Measurements from ENCODE around the gene MAD1L1.

Gene MAD1L1

DNA sequence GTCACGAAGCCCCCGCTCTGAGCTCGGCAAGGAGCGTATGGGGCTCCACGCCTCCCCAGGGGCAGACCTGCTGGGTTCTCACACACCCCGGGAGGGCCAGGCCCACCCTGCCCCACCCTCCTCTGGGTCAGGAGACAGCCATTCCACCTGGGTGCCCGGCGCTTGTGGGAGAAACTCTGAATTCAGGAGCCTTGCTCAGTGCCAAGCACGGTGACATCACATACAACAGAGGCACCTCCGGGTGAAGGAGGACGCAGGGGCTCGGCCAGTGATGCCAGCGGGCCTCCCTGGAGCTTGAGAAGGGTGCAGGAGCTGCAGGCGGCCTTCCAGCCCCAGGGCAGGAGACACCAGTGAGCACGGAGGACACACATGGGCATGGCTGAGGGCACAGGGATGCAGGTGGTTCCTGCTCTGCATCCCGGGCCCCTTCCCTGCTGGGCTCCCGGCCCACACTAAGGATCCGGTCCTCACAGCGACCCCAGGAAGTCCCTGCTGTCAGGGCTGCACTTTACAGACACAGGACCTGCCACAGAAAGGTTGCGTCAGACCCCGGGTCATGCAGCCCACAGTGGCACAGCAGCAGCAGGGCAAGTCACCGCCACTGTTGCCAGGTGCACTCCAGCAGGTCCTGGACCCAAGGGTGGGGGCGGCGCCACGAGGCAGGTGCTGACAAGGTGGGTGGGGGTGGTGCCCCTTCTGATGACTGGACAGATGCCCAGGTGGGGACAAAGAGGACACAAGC lies 108.0 kb downstream of the MAD1L1 start:
- TF ChIP-seq GATA3 (IDR thresholded peaks at IDR 0.05; ENCODE audit: low read depth, low read length) (no peak), GATA2 (IDR thresholded peaks at IDR 0.05; ENCODE audit: low read depth, low read length) (no peak)

DNA sequence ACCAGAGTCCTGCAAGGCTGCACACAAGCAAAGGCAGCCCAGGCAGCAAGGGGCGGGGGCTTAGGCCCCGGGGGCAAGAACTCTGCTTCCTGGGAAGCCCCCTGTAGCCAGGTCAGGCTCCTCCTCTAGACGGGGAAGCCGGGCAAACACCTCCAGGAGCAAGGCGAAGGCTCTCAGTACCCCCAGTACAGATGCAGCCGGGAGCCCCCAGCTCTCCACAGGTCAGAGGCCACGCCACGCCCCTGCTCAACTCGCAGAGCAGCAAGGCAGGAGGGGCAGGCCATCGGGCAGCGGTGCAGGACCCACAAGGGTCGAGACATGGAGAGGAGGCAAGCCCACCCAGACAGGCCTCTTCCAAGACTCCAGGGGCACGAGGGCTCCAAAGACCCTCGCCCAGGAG lies 108.8 kb downstream of the MAD1L1 start:
- no peak for TF ChIP-seq GATA3 (IDR thresholded peaks at IDR 0.05; ENCODE audit: low read depth, low read length)
- no peak for TF ChIP-seq GATA2 (IDR thresholded peaks at IDR 0.05; ENCODE audit: low read depth, low read length)

DNA sequence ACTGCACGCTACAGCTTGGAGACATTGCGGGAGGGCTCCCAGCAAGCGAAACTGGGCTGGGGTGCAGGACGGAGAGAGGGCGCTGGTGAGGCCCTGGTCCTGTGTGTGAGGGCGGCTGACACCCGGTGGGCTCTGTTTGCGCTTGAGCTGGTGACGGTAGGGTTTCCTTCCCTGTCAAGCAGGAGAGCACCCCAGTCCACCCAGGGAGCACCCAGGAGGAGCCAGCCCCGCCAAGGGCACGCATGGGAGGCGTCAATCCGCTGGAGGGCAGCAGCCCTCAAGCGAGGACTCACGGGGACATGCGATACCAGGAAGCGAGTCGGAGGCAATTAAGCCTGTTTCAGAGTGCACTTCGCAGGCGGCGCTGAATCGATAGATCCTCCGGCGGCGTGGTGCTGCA lies 109.4 kb downstream of the MAD1L1 start:
- TF ChIP-seq GATA2 (IDR thresholded peaks at IDR 0.05; ENCODE audit: low read depth, low read length) (no peak), GATA3 (IDR thresholded peaks at IDR 0.05; ENCODE audit: low read depth, low read length) (no peak)

DNA sequence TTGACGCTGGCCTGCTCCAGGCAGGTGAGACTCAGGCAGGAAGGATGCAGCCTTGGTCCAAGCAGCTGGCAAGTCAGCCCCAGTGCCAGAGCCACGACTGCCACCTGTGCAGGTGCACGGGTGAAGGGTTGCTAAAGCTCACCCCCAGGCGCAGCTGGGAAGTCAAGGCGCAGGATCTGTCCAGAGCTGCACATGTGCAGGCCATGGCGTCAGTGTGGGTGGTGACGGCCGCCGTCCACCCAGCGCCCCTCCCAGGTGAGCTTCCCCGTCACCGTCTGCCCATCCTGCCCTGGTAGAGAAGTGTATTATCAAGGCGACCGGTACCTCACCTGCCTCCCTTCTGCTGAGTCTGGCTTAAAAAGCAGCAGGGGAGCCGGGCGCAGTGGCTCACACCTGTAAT lies 110.1 kb downstream of the MAD1L1 start:
- TF ChIP-seq GATA3 (IDR thresholded peaks at IDR 0.05; ENCODE audit: low read depth, low read length) (no peak), GATA2 (IDR thresholded peaks at IDR 0.05; ENCODE audit: low read depth, low read length) (no peak)

DNA sequence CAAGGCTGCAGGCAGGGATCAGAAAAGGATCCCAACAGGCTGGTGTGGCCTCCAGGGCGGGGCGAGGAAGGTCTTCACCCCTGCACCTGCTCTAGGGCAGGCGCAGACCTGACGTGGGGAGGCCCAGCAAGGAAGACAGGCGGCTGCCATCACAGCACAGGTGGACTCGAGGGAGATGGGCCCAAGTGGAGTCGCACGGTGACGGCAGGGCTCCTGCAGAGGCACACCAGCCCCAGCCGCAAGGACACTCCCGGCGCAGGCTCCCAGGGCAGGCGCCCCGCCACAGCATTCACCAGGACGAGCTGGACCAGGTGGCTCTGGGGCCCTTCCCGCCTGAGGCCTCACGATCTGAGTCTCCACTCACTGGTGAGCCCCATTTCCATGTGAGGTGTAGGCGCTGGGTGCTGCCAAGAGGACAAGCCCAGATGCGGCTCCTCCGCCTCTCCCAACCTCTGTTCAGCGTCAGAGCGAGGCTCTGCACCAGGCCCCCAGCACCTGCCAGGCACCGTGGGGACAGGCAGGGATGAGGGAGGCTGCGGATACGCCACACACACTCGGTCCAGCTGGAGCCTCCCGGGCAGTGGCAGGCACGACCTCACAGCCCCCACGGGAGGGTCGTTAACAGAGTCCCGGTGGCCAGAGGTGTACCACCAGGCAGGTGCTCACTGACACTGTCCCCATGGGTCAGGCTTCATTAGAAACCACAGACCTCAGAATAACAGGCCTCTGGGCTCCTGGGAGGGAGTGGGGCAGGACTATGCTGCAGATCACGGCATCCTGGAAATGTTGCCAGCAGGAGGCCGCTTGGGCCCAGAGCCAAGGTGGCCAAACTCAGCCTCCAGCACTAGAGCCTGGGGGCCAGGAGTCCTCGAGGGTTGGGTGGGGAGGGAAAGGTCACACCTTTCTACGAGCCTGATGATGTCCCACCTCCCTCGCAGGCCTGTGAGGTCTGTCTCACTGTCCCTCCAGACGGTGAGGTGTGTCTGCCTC lies 111.6 kb downstream of the MAD1L1 start:
- TF ChIP-seq GATA2 (IDR thresholded peaks at IDR 0.05; ENCODE audit: low read depth, low read length) (no peak), GATA3 (IDR thresholded peaks at IDR 0.05; ENCODE audit: low read depth, low read length) (no peak)

DNA sequence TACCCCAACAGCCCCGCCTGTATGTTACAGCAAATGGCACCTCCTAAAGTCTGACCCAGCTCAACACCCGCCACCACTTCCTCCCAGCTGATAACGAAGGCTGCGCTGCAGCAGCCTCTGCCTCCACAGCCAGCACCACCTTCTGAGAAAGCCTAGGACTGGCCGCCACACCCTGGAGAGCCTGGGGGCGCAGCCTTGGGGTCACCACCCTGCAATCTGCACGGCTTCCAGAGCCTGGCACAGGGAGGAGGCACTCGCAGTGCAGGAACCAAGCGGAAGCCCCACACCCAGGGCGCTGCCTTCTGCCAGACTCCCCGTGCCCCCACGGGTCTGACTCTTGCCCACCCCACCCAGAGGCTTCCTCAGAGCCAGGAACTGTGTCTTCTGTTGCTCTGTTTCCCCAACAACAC lies 112.5 kb downstream of the MAD1L1 start:
- TF ChIP-seq GATA3 (IDR thresholded peaks at IDR 0.05; ENCODE audit: low read depth, low read length): no peak

DNA sequence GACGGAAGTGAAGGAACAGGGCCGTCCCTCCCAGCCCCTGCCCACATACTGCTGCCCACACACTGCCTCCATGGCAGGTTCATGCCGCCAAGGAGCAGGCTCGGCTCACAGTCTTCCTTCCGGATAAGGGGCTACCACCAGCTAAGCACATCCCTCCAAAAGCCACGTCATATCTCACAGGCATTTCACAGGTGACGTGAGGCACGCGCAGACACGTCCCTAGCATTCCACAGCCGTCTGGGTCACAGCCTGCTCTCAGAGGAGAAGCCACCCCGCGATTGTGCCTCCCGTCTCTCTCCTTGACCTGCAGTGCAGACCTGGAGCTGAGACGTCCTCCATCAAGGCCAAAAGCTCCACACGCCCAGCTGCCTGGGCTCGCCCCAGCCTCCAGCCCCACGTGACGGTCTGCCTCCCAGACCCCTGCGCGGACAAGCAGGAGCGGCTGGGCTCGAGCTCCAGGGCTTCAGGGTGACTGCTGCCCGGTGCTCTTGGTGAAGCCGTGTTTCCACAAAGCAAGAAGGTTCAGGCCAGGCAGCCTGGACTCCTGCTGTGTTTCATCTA lies 114.0 kb downstream of the MAD1L1 start:
- no peak for TF ChIP-seq GATA2 (IDR thresholded peaks at IDR 0.05; ENCODE audit: low read depth, low read length)
- no peak for TF ChIP-seq GATA3 (IDR thresholded peaks at IDR 0.05; ENCODE audit: low read depth, low read length)

DNA sequence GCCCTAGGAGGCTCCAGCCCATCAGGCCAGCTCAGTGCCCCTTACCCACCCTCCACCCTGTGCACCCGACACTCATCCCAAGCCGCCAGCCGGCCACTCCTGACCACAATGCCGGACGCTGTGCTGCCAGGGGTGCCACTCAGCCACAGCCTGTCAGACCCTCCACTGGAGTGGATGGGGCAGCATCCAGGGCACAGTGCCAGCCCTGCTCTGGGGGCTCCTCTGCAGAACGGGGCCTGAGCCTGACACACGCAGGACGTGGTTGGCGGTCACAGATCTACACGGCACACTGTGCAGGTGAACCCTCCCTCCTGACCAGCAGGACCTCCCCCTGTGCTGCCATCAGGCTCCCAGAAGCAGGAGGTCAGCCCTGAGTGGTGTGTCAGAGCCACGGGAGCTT lies 114.7 kb downstream of the MAD1L1 start:
- TF ChIP-seq GATA3 (IDR thresholded peaks at IDR 0.05; ENCODE audit: low read depth, low read length): no peak
- no peak for TF ChIP-seq GATA2 (IDR thresholded peaks at IDR 0.05; ENCODE audit: low read depth, low read length)

DNA sequence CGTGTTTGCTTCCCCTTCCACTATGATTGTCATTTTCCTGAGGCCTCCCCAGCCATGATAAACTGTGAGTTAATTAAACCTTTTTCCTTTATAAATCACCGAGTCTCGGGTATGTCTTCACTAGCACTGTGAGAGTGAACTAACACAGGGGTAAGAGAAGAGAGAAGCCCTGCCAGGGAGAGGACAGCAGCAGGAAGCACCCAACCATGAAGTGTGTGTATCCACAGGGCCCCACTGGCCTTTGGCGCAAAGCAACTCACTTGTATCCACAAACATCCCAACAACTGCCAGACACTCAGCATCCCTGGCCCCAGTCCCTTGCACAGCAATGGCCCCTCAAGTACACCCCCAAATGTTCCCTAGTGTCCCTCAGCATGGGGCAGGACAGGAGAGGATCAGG lies 115.1 kb downstream of the MAD1L1 start:
- TF ChIP-seq GATA2 (IDR thresholded peaks at IDR 0.05; ENCODE audit: low read depth, low read length) (no peak), GATA3 (IDR thresholded peaks at IDR 0.05; ENCODE audit: low read depth, low read length) (no peak)

DNA sequence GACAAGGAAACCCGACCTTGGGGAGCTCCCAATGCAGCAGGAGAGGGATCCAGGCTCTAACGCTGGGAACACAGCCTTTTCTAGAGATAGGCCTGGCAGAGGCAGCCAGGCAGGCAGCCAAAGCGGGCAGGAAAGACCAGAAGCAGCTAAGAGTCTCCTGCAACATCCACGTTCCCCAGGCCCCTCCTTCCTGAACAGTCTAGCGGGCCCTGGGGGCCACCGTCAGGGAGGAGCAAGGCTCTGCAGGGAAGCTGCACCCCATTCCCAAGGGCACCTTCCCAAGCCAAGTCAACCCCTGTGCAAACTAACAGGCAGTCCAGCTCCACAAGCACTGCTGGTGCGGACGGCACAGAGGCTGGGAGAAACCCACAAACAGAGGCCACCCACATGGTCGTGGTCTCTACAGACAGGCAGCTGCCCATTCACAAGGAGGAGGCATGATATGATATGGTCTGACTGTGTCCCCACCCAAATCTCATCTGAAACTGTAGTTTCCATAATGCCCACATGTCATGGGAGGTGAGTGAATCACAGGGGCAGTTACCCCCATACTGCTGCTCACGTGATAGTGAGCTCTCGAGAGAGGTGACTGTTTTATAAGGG lies 115.7 kb downstream of the MAD1L1 start:
- TF ChIP-seq GATA2 (IDR thresholded peaks at IDR 0.05; ENCODE audit: low read depth, low read length): no peak
- TF ChIP-seq GATA3 (IDR thresholded peaks at IDR 0.05; ENCODE audit: low read depth, low read length): no peak

DNA sequence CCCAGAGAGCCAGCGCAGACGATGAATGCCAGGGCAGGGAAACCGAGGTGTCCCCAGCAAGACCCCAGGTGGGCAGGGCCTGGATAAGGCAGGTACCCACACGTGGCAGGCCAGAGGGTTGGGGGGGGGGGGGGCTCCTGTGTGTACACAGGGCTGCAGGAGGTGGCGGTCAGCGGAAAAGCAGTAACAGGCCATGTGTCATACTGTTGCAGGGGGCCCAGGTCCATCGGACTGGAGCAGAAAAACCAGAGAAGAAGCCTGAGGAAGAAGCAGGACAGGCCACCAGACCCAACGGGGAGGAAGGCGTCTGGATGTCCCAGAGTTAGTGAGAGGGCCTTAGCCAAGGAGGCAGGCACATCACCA lies 116.3 kb downstream of the MAD1L1 start:
- TF ChIP-seq GATA2 (IDR thresholded peaks at IDR 0.05; ENCODE audit: low read depth, low read length) (no peak), GATA3 (IDR thresholded peaks at IDR 0.05; ENCODE audit: low read depth, low read length) (no peak)

DNA sequence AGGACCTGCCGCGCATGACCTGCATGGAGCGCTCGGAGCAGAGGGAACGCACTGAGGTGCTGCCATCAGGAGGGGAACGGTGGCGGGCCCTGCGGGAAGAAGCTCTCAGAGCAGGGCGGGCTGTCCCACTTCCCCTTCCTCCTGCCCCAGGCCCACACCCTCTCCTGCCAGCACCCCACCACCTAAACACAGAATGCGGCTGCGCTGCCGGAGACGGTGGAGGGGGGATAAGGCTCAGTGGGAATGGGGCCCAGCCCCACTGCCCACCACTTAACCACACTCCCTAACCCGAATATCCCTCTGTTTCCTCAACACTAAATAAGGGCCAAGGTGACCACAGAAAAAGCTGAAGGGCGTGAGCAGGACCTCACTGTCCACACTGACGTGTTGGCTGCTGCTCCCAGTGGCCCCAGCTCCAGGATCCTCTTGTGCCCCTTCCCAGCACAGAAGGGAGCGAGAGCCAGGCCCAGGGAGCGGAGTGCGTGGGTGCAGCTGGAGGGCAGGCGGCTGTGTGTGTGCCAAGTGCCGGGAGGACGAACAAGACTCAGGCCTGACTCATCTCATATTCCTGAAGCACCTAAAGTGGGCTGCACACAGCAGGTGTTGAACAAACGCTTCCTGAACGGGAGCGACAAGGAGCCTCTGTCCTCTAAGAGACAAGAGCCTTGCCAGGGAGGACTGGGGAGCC lies 116.8 kb downstream of the MAD1L1 start:
- TF ChIP-seq GATA3 (IDR thresholded peaks at IDR 0.05; ENCODE audit: low read depth, low read length) (no peak), GATA2 (IDR thresholded peaks at IDR 0.05; ENCODE audit: low read depth, low read length) (no peak)

DNA sequence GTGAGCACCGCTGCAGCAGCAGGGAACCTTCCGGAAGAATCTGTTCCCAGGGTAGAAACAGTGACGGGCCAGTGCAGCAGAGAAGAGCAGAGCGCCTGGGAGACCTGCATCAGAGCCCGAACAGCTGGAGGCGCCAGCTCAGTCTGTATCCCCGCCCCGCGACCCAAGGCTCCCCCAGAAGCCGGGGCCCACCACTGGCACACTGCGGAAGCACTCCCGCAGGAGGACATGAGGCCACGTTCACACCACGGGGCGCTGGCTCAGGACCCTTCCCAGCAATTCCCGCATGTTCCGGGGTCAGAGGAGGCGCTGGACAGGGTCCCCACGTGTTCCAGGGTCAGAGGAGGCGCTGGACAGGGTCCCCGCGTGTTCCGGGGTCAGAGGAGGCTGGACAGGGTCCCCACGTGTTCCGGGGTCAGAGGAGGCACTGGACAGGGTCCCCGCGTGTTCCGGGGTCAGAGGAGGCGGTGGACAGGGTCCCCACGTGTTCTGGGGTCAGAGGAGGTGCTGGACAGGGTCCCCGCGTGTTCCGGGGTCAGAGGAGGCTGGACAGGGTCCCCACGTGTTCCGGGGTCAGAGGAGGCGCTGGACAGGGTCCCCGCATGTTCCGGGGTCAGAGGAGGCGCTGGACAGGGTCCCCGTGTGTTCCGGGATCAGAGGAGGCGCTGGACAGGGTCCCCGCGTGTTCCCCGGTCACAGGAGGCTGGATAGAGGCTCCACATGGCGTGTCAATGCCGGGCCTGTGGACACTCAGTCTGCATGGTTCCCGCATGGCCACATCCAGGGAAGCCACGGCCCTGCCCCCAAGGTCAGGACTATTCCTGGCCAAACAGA lies 117.6 kb downstream of the MAD1L1 start:
- TF ChIP-seq GATA2 (IDR thresholded peaks at IDR 0.05; ENCODE audit: low read depth, low read length): no peak
- TF ChIP-seq GATA3 (IDR thresholded peaks at IDR 0.05; ENCODE audit: low read depth, low read length): no peak
